Astrocyte (in vitro differentiated cells and primary cell): Measurements from ENCODE around the gene CENPF. TPM values are rescaled to one million over a fixed set of nuclear protein-coding genes. Genes with fewer than 3 reads are reported as not detected.
A peak's percentile ranks its signal among the peaks of the same experiment; 100 is the strongest.
"Not testable (repeated sequence)": the region's sequence is repeated elsewhere in the genome, so short reads cannot be mapped to it uniquely, and the experiment has no call there.

ENCODE experiments used
- DNase-seq: peaks from one replicate; pipeline ENCODE4 v3.0.0-alpha.2; 2010; ENCODE audit warnings: low read depth
- FAIRE-seq: peaks from 2 replicates; lab custom pipeline; 2011; peaks lifted over from hg19 to GRCh38; lab: Jason Lieb, UNC
- H2AFZ ChIP-seq: 2 replicates; pipeline ENCODE4 v1.6.0; 2012; ENCODE audit warnings: low read depth, low read length, inconsistent platforms
- H3K27ac ChIP-seq: 2 replicates; pipeline ENCODE4 v1.5.1; 2011; ENCODE audit warnings: low read depth, low read length, inconsistent platforms
- H3K27me3 ChIP-seq: 2 replicates; pipeline ENCODE4 v1.6.0; 2011; ENCODE audit warnings: low read length, inconsistent platforms; ENCODE audit not compliant: insufficient read depth
- H3K36me3 ChIP-seq: 2 replicates; pipeline ENCODE4 v1.5.1; 2011; ENCODE audit warnings: low read length, inconsistent platforms; ENCODE audit not compliant: insufficient read depth
- H3K4me1 ChIP-seq: 2 replicates; pipeline ENCODE4 v1.5.1; 2011; ENCODE audit warnings: low read length, inconsistent platforms; ENCODE audit not compliant: insufficient read depth
- H3K4me2 ChIP-seq: 2 replicates; pipeline ENCODE4 v1.6.0; 2012; ENCODE audit warnings: low read length, inconsistent platforms
- H3K4me3 ChIP-seq: 2 replicates; pipeline ENCODE4 v1.5.1; 2011; ENCODE audit warnings: low read depth, mild to moderate bottlenecking, low read length, inconsistent platforms; ENCODE audit not compliant: insufficient read depth
- H3K79me2 ChIP-seq: 2 replicates; pipeline ENCODE4 v1.6.0; 2012; ENCODE audit warnings: mild to moderate bottlenecking, low read length, inconsistent platforms; ENCODE audit not compliant: insufficient read depth
- H3K9ac ChIP-seq: 2 replicates; pipeline ENCODE4 v1.6.0; 2012; ENCODE audit warnings: mild to moderate bottlenecking, low read length, inconsistent platforms
- H3K9me3 ChIP-seq: 2 replicates; pipeline ENCODE4 v1.5.1; 2012; ENCODE audit warnings: low read depth, mild to moderate bottlenecking, low read length, inconsistent platforms; ENCODE audit not compliant: insufficient read depth
- H4K20me1 ChIP-seq: 2 replicates; pipeline ENCODE4 v1.6.0; 2012; ENCODE audit warnings: low read length, inconsistent platforms; ENCODE audit not compliant: insufficient read depth
- H3K27ac Mint-ChIP-seq: one replicate; pipeline ENCODE4 v1.8.0; 2021; ENCODE audit warnings: mild to moderate bottlenecking, mixed read lengths; ENCODE audit not compliant: unreplicated experiment
- H3K27me3 Mint-ChIP-seq: one replicate; pipeline ENCODE4 v1.8.0; 2021; ENCODE audit warnings: low read depth, mixed read lengths; ENCODE audit not compliant: unreplicated experiment
- H3K36me3 Mint-ChIP-seq: one replicate; pipeline ENCODE4 v1.8.0; 2021; ENCODE audit warnings: low read depth, mixed read lengths; ENCODE audit not compliant: unreplicated experiment
- H3K4me1 Mint-ChIP-seq: one replicate; pipeline ENCODE4 v1.8.0; 2021; ENCODE audit warnings: low read depth, mixed read lengths; ENCODE audit not compliant: unreplicated experiment
- H3K4me3 Mint-ChIP-seq: one replicate; pipeline ENCODE4 v1.8.0; 2021; ENCODE audit warnings: mild to moderate bottlenecking, moderate library complexity, mixed read lengths; ENCODE audit not compliant: unreplicated experiment
- H3K9me3 Mint-ChIP-seq: one replicate; pipeline ENCODE4 v1.8.0; 2021; ENCODE audit warnings: mild to moderate bottlenecking, mixed read lengths; ENCODE audit not compliant: unreplicated experiment
- CTCF ChIP-seq: IDR thresholded peaks from 2 replicates; pipeline ENCODE4 v1.5.1; 2011; ENCODE audit warnings: low read depth, mild to moderate bottlenecking, inconsistent platforms, low read length, moderate library complexity; ENCODE audit not compliant: insufficient read depth
- EZH2 ChIP-seq: IDR thresholded peaks from 2 replicates; pipeline ENCODE4 v1.6.1; 2012; ENCODE audit warnings: mild to moderate bottlenecking, low read length, inconsistent platforms; ENCODE audit not compliant: insufficient read depth
- total RNA-seq: library from RNA; stranded (reverse); gene quantifications from 2 replicates; pipeline ENCODE4 v1.2.1, GENCODE V29; 2021

CENPF gene
- total RNA-seq, 1 donor from 2014 or later: 22.9 TPM

DNA sequence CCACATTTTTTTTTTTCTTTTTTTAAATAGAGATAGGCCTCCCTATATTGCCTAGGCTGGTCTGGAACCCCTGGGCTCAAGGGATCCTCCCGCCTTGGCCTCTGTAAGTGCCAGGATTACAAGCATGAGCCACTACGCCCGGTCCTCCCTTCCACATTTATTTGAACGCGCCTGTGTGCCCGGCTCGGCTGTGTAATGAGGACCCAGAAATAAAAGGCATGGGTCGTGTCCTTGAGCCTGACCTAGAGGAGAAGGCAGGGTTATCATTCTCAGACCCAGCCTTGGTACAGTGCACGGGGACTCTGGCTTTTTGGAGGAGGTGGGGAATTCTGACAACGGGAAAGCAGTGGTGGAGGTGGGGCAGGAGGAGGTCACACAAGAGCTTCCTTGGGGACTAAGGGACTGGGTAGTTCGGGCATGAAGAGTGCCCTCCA is 841 bp downstream of the CENPF start:
- peaks cover 3% of the 10 kb centered on the region for H3K4me1 Mint-ChIP-seq
- TF ChIP-seq EZH2 (no peak), CTCF (no peak)
- FAIRE-seq (no peak), DNase-seq (no peak)
- peak overlapping the region; percentile 90 for H3K9ac ChIP-seq
- no peaks in the 10 kb centered on the region for H3K27me3 ChIP-seq
- H3K36me3 Mint-ChIP-seq: peaks cover 2% of the 10 kb centered on the region
- H3K79me2 ChIP-seq: peaks cover 55% of the 10 kb centered on the region
- H3K9me3 ChIP-seq: no peaks in the 10 kb centered on the region
- peak overlapping the region; percentile 84 for H3K27ac Mint-ChIP-seq
- no peaks in the 10 kb centered on the region for H3K9me3 Mint-ChIP-seq
- peak overlapping the region; percentile 80 for H2AFZ ChIP-seq
- peaks cover 10% of the 10 kb centered on the region for H3K4me1 ChIP-seq
- H3K36me3 ChIP-seq: no peaks in the 10 kb centered on the region
- H3K4me3 Mint-ChIP-seq: peak overlapping the region; percentile 96
- peak overlapping the region; percentile 93 for H3K4me2 ChIP-seq
- peak overlapping the region; percentile 96 for H3K4me3 ChIP-seq
- H3K27me3 Mint-ChIP-seq: no peaks in the 10 kb centered on the region
- peak overlapping the region; percentile 78 for H3K27ac ChIP-seq
- H4K20me1 ChIP-seq: no peaks in the 10 kb centered on the region

GRCh38 chr1:214604523-214604922 is 1.5 kb downstream of the CENPF start:
- Mint-ChIP-seq H3K27me3 (no peaks in the 10 kb centered on the region), H3K9me3 (peaks cover 3% of the 10 kb centered on the region), H3K4me1 (peaks cover 3% of the 10 kb centered on the region), H3K27ac (no peak overlapping the region), H3K36me3 (peaks cover 4% of the 10 kb centered on the region), H3K4me3 (peak overlapping the region; percentile 96)
- Histone ChIP-seq H2AFZ (no peak overlapping the region), H3K27me3 (no peaks in the 10 kb centered on the region), H4K20me1 (no peaks in the 10 kb centered on the region), H3K4me2 (peak overlapping the region; percentile 93), H3K27ac (peak overlapping the region; percentile 78), H3K9ac (peak overlapping the region; percentile 90), H3K4me3 (peak overlapping the region; percentile 96), H3K4me1 (peaks cover 10% of the 10 kb centered on the region), H3K9me3 (no peaks in the 10 kb centered on the region), H3K36me3 (no peaks in the 10 kb centered on the region), H3K79me2 (peaks cover 62% of the 10 kb centered on the region)
- FAIRE-seq: no peak
- TF ChIP-seq EZH2: no peak
- no peak for TF ChIP-seq CTCF
- DNase-seq: peak; percentile 27

DNA sequence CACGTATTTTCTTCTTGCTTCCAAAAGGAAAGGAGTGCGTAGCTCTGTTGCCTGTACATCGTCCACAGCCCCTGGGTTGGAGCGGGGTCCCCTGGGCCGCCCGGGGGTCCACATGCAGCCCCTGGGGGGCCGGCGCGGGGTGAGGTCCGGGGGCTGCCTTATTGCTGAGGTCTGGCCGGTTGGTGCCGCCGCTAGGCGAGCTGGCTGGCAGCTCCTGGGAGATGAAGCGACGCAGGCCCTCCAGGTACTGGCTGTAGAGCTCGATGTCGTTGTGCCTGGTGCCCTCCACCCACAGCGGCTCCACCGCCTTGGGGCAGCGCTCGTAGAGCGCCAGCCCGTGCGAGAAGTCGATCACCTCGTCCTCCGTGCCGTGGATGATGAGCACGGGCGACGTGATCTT is 2.5 kb downstream of the CENPF start:
- H3K4me1 Mint-ChIP-seq, H3K9me3 Mint-ChIP-seq, H3K4me2 ChIP-seq, FAIRE-seq, H3K27me3 ChIP-seq, H3K27me3 Mint-ChIP-seq, H2AFZ ChIP-seq, H3K36me3 ChIP-seq, H3K27ac ChIP-seq, H3K36me3 Mint-ChIP-seq, H3K9ac ChIP-seq, H3K4me3 Mint-ChIP-seq, H4K20me1 ChIP-seq, H3K4me1 ChIP-seq, H3K27ac Mint-ChIP-seq, H3K9me3 ChIP-seq, H3K4me3 ChIP-seq, DNase-seq: not testable (repeated sequence)
- H3K79me2 ChIP-seq: peaks cover 71% of the 10 kb centered on the region

GRCh38 chr1:214605933-214606925 is 3.2 kb downstream of the CENPF start:
- not testable (repeated sequence) for H3K27me3 ChIP-seq, H3K36me3 ChIP-seq, H3K27ac Mint-ChIP-seq, H3K4me3 Mint-ChIP-seq, DNase-seq, H3K4me3 ChIP-seq, H3K4me1 ChIP-seq, H4K20me1 ChIP-seq, H3K4me2 ChIP-seq, H3K4me1 Mint-ChIP-seq, H3K9me3 ChIP-seq, H3K9me3 Mint-ChIP-seq, H3K27ac ChIP-seq, H3K27me3 Mint-ChIP-seq, FAIRE-seq, H2AFZ ChIP-seq, H3K9ac ChIP-seq, H3K36me3 Mint-ChIP-seq
- peaks cover 79% of the 10 kb centered on the region for H3K79me2 ChIP-seq
